SK-N-SH (cell line): ENCODE measurements around the gene XRRA1.

Experiments used
- ELF1 ChIP-seq: IDR thresholded peaks from 2 replicates; pipeline ENCODE4 v1.4.0; 2012
- EZH2phosphoT487 ChIP-seq: fragments of 200-600 bp; sonication (generic); IDR thresholded peaks from 2 replicates; pipeline ENCODE4 v1.6.1; 2017; ENCODE audit warnings: low read depth, mixed run types, mild to moderate bottlenecking, antibody characterized with exemption, moderate library complexity, borderline replicate concordance
- JUND ChIP-seq: IDR thresholded peaks from 2 replicates; pipeline ENCODE4 v1.4.0; 2012
- MXI1 ChIP-seq: IDR thresholded peaks from 2 replicates; pipeline ENCODE4 v1.6.1; 2012; ENCODE audit warnings: mild to moderate bottlenecking, low read depth, low read length, improper control_type of control experiment
- TAF1 ChIP-seq: IDR thresholded peaks from 2 replicates; pipeline ENCODE4 v1.6.1; 2012; ENCODE audit warnings: low read depth, mild to moderate bottlenecking, low read length, moderate library complexity, borderline replicate concordance
- YY1 ChIP-seq: IDR thresholded peaks from 2 replicates; pipeline ENCODE4 v1.4.0; 2012; ENCODE audit warnings: low read depth, mild to moderate bottlenecking
- TF ChIP-seq, protein P1 (sequence below): fragments of 200-600 bp; sonication (generic); IDR thresholded peaks from 2 replicates; pipeline ENCODE4 v1.6.1; 2017; ENCODE audit warnings: antibody characterized with exemption, mild to moderate bottlenecking, moderate library complexity

DNA sequence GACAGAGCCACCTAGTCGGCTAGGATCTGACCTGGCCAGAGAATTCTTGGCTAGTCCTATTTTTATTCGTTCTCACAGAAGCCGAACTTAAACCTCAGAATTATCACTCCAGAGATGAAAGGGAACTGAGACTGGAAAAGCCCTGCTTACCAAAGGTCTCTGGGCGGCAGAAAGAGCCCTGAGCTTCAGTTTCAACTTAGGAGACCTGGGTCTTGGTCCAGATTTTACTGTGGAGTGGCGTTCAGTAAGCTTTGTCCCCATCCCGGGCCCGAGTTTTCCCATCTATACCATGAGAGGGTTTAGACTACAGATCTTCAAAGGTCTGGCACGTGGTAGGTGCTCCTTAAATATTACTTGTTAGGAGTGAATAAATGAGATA, 40.4 kb upstream of the XRRA1 start:
- TF ChIP-seq TAF1 = no peak
- TF ChIP-seq, protein P1, sequence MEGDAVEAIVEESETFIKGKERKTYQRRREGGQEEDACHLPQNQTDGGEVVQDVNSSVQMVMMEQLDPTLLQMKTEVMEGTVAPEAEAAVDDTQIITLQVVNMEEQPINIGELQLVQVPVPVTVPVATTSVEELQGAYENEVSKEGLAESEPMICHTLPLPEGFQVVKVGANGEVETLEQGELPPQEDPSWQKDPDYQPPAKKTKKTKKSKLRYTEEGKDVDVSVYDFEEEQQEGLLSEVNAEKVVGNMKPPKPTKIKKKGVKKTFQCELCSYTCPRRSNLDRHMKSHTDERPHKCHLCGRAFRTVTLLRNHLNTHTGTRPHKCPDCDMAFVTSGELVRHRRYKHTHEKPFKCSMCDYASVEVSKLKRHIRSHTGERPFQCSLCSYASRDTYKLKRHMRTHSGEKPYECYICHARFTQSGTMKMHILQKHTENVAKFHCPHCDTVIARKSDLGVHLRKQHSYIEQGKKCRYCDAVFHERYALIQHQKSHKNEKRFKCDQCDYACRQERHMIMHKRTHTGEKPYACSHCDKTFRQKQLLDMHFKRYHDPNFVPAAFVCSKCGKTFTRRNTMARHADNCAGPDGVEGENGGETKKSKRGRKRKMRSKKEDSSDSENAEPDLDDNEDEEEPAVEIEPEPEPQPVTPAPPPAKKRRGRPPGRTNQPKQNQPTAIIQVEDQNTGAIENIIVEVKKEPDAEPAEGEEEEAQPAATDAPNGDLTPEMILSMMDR = no peak
- TF ChIP-seq ELF1 = no peak
- no peak for TF ChIP-seq YY1
- TF ChIP-seq EZH2phosphoT487 = no peak
- 0 out of 2 replicates have a peak, but pooled peaks have one; percentile 2 for TF ChIP-seq MXI1
- no peak for TF ChIP-seq JUND
